ENCODE results near the gene ZSWIM3.
A peak's percentile ranks its signal among the peaks of the same experiment; 100 is the strongest.
"Not testable (repeated sequence)": the region's sequence is repeated elsewhere in the genome, so short reads cannot be mapped to it uniquely, and the experiment has no call there.

ZSWIM3 gene

DNA sequence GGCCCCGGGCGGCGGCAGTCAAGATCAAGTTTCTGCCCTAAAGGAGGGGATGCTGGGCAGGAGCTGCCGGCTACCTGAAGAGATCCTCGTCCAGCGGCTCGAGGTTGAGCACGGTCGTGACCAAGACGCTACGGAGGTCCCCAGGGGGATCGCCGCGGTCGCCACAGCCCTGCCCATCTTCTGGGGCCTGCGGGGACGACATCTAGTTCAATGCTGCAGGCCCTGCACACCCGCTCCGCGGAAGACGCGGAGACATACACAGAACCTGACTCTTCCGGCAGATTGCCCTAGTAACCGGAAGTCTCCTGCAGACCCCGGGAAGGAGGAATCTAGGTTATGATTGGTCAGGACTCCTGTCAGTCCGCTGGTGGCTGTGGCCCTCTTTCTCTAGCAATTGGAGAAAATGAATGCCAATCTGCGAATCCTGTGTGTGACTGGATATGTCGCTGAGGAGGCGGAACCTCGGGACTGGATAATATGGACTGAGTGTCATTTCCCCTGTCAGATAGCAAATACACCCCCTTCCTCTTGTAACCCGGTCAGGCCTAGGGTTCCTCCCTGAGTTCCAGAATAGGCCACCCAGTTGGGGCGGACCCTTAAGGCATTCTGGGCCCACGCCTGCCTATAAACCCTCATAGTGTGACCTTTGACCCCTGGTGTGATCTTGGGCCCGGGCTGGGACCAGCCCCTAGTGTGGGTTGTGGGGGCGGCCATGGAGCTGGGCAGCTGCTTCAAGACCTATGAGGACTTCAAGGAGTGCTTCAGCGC, at the start of gene ZSWIM3, which contains the start of gene ACOT8:
TSS of gene ZSWIM3 (plus strand) at position 501 of the 768 bp plus-strand sequence. CDS start at position 713, 212 bp downstream.
TSS of gene ACOT8 (minus strand) at position 279 of the 768 bp plus-strand sequence. CDS start at position 202, 77 bp downstream.
- DNase-seq = peak; percentile 100

DNA sequence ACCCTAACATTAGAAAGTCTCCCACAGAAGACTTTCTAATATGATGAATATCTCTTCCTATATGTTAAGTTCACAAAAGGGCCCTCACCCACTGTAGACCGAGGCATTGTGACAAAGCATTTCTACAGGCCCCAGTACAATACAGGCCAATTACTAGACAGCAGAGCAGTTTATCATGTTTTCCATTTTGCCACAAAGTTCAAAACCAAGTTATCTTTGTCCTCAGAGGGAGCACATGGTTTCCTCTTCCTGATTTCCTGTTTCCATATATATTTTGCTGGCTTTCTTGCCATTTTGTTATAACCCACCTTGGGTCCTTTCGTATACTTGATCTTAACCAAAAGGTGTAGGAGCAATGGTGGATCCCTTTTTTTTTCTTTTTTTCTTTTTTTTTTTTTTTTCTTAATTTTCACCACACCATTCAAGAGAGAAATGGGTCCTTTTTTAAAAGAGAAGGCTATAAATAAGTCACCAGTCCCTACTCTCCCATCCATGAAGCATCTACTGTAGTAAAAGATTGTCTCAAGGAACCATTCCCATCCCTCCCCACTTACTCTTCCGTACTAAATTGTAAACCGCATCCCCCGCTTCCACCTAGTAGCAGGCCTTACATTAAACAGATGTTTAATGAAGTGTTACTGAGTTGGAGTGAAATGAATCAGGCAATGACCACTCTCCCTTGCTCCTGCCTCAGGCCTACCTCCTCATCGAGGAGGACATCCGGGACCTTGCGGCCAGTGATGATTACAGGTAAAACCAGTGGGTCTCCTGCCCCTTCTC, 47.0 kb upstream of the ZSWIM3 start:
- DNase-seq = no peak

DNA sequence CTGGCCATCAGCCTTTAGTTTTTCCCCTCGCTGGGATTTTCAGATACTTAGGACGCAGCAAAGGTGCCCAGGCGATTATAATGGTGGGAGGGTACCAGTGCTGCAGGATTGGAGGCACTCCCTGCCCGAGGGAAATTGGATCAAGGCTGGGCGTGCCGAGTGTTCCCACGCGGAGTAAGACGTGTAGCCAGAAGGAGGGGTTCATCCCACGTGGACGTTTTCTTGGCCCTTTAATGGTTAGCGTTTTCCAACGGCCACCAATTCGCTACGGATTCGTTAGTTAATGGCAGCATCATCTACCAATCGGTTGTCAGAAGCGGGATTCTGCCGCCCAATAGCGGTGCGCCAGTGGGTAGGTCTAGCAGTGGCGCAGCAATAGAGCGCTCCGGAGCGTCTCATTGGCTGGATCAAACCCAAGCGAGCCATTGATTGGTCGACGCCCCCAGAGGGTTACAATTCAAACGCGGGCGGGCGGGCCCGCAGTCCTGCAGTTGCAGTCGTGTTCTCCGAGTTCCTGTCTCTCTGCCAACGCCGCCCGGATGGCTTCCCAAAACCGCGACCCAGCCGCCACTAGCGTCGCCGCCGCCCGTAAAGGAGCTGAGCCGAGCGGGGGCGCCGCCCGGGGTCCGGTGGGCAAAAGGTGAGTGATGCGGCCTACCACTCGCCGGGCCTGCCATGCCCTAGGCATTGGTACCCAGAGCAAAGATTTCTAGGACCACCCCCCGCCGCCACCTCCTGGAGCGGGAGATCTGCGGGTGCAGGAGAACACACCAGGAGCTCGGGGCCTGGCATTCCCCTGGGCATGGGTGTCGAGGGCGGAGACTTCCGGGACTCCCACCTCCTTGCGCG, 45.0 kb upstream of the ZSWIM3 start, which contains the start of gene UBE2C:
TSS of gene UBE2C (plus strand) at position 488 of the 849 bp plus-strand sequence. CDS start at position 540, 52 bp downstream.
- DNase-seq = peak; percentile 99

DNA sequence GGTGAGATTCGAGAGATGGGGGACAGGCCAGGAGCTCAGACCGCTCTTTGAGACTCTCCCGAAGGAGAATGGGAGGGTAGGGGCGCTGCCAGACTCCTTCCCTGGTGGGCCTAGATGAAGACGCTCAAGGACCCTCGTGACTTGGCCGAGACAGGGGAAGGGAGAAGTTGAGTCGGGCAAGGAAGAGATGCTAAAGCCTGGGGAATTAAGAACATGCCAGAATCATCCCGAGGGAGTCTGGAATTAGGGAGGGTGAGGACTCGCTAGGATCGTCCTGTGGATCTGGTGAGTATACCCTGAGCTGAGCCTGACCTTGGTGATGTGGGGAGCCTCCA, 44.4 kb upstream of the ZSWIM3 start:
- no peak for DNase-seq

DNA sequence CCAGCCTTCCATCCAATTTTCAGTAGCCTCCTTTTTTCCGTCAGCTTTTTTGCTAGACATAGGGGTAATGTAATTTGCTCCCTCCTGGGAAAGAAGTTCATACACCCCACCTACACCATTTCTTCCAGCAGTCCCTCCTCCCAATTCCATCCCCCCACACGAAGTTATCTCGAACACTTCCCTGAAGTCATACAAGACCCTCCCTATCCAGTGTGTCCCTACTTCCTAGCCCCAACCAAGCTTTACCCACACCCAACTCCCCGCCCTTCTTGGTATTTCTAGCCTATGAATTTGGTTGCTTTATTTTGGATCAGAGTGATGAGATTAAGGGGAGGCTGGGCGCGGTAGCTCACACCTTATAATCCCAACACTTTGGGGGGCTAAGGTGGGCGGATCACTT, 43.9 kb upstream of the ZSWIM3 start:
- no peak for DNase-seq

DNA sequence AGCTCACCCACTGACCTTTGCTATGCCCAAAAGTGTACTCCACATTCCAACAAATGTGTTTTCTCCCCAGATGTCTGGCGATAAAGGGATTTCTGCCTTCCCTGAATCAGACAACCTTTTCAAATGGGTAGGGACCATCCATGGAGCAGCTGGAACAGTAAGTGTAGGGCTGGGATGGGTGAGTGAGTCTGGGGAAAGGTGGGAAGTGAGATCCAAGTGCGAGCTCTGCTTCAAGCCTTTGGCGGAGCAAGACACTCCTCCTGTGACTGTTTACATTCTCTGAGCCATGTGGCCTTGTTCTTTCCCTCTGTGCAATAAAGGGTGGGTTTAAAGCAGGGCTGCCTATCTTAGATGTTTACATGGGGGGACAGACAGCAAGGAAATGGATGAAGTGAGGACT, 43.1 kb upstream of the ZSWIM3 start:
- DNase-seq = no peak

DNA sequence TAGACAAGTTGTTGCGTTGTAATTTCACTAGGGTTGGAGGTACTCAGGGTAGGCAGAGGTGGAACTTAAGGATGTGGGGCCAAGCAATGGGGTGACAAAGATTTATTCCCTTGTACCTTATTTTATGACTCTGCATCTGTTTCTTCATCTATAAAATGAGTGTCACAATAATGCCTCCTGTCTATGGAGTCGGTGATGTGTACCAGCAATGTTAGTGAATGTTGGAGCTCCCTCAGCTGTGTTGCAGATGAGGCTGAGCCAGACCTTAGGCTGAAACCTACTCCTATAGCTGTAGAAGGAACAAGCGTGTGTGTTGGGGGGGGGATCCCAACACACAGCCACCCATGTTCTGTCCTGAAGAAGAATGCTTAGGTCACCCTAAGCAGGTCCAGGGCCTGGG, 40.5 kb upstream of the ZSWIM3 start:
- DNase-seq = peak; percentile 34

DNA sequence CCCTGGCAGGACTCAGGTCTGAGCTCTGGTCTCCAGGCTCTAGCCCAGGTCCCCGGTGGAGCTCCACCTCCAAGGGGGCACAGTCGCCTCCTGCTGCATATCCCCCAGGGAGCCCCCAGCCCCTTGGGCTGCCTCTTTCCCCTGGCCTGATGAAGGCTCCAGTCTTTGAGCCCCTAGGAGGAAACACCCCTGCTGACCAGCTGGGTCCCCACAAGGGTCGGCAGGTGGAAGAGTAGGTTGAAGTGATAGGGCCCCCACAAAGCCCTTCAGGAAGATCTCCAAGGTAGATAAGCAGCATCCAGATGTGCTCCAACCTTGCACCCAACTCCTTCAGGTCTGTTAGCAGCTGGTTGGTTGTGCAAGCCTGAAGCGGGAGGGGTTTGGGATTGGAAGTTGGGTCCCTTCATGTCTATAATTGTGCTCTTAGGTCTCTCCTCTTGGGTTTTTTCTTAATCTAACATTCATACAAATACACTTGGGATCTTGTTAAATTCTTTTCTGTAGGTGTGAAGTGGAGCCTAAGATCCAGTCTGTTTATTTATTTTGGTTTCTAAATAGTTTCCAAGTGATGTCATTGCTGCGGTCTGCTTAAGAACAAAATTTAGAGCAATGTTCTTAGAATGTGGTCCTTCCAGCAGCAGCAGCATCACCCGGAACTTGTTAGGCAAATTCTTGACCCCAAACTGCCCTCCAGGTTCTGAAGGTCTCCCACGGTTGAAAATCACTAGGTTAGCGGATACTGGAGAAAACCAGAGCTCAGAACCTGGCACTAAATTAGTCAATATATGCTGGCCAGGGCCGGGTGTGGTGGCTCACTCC, 39.8 kb upstream of the ZSWIM3 start:
- peak; percentile 86 for DNase-seq

DNA sequence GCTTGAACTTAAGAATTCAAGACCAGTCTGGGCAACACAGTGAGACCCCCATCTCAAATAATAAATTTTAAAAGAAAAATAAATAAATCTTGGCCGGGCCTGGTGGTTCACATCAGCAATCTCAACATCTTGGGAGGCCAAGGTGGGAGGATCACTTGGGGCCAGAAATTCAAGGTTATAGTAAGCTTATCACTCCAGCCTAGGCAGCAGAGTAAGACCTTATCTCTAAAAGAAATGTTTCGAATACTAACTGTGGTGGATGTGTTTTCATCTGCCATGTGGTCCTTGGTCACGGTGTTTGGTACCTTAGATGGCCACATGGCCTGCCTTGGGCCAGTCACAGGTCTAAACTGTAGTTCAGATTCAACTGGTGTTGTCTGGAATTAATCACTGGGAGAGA, 39.2 kb upstream of the ZSWIM3 start:
- no peak for DNase-seq

DNA sequence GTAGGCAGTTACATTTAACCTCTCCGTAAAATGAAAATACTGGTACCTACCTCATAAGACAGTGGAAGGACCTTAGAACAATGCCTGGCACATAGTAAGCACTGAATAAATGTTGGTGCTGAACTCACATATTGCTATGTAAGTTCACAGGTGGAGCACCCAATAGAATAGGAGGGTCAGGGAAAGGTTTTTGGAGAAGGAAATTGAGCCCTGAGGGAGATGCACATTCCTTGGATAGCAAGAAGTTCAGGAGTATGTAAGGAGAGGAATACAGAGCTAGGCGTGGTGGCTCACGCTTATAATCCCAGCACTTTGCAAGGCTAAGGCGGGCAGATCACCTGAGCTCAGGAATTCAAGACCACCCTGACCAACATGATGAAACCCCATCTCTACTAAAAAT, 37.9 kb upstream of the ZSWIM3 start:
- DNase-seq = no peak

DNA sequence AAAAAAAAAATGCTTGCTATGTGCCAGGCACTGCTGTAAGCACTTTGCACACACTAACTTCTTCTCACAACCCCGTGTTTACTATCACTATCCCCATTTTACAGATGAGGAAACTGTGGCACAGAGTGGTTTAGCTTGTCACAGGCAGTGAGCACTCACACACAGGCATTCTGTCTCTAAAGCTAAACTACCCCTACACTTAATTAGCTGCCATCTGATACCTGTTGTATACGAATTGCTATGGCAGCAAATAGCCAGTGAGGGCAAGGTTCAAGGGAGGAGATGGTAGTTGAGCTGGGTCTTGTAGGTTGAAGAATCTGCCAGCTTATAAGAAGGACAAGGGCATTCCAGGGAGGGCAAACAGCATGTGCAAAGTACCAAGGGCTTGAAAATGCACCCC, 35.5 kb upstream of the ZSWIM3 start:
- DNase-seq = no peak

DNA sequence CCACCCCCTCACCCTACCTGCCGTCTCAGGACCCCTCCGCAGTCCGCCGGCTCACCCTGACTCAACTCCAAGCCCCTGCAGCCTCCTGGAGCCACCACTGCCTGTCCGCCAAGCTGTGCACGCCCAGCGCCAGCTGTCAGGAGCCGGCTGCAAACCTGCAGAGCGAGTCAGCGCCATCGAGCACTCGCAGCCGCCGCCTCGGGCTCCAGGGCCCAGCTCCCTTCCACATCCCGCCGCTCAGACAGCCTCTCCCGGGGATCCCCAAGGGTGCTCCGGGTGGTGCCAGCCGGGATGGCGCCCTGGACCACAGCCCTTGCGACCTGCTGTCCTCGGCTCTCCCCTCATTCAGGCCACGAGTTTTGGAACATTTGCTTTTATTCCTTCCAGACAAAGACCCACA, 34.6 kb upstream of the ZSWIM3 start:
- DNase-seq = peak; percentile 56

DNA sequence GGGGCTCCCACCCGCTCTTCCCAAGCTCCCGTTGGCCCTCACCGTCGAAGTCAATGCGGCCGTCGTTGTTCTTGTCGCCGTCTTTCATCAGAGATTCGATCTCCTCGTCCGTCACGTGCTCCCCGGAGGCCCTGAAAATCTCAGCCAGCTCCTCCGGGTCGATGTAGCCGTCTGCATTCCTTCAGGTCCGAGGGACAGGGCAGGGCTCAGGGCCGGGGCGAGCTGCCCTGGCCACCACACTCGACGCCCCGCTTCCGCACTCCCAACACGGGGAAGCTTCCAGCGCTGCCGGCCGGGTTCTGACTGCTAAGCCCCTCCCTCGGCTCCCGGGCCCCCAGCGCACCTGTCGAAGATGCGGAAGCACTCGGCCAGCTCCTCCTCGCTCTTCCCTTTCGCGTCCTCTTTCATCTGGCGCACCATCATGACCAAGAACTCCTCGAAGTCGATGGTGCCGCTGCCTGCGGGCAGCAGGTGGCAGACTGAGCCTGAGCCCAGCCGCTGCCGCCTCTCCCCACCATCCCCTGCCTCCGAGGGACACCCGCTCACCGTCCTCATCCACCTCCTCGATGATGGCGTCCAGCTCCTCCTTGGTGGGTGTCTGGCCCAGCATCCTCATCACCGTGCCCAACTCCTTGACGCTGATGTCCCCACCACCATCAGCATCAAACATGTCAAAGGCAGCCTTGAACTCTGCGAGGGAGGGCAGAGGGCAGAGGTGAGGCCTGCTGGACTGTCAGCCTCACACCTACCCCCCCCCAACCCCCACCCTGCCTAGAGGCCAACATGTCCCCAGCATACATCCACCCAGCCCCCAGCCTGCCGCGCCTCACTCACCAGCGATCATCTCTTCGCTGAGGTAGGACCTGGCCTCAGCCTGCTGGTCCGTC, 33.2 kb upstream of the ZSWIM3 start:
- peak; percentile 33 for DNase-seq

DNA sequence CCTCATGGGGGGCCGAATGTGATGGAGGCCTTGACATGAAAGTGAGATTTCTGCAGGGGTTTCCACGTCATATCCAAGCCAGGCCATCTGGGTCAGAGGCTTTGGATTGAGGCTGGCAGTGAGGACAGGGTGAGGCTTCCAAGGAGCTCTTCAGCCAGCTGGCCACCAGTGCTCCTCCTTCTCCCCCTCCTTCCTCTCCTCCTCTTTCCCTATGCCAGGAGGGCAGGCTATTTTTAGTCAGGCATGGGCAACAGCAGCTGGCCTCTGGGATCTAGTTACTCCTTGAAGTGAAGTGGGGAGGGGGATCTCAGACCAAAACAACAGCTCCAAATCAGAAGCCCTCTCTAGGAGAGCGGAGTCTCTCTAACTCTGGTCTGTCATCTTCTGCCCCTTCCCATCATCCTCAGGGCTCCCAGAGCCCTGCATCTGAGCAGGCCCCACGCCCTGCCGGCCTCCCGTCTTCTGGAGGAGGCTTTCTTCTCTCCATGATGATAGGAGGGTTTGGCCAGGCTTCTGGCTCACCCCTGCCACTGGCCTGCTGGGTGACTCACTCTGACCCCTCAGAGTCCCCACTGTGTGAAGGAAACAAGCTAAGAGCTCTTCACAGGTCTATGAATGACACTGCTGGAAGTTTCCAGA, 30.9 kb upstream of the ZSWIM3 start:
- peak; percentile 33 for DNase-seq

DNA sequence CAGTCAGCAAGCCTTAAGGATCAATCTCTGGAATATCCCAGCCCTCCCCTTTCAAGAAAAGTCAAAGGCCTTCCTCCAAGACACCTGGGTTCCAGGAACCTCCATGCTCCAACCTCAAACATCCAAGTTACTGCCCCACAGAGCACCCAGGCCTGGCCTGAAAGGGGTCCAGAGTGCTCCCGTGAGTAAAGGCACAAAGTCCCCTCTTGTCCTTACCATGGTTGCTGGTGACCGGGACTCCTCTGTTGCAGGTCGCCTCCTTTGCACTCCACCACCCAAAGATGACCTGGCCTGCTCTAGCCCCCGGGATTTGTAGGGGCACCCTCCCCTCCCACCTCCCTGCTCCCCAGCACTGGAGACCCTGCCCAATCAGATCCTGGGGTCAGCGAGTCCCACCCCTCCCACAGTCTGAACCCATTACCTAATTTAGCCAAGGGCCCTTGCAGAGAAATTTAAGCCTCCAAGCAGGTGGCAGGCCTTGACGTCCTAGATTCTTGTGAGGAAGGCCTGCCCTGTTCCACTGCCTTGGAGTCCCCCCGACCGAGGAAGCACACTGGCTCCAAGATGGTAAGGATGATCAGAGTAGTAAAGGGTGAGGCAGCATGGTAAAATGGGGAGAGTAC, 30.3 kb upstream of the ZSWIM3 start, which contains the start of gene TNNC2:
TSS of gene TNNC2 (minus strand) at position 283 of the 623 bp plus-strand sequence. CDS start at position 219, 64 bp downstream.
- no peak for DNase-seq

DNA sequence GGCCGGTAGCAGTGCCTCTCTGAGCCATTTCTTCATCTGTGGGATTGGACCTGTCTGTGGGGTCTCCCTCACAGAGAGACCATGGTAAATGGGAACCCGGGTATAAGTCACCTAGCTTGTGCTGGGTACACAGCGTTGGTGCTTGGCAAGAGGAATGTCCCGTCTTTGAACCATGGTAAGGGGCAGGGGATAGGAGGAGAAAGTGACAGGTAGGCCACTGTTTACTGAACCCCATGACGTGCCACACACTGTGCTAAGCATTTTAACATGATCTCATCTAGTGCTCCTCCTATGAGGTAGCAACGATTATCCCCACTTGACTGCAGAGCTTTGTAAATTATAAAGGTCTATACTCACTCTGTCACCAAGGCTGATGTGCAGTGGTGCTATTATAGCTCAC, 29.7 kb upstream of the ZSWIM3 start:
- no peak for DNase-seq

DNA sequence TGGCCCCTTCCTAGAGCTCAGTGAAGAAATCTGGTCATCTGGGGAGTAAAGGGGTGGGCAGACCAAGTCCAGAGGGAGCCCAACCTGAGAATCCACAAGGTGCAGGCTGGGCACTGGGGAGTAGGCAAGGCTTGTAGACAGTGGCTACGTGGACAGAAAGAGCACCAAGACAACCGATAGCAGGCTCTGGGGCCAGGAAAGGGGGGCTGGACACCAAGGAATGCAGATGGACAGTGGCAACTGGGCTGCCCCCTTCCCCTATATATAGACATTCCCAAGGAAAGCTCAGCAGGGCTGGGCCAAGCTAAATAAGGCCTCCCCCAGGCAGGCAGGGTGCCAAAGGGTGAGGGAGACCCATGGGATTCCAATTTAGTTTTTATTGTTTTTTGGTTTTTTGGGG, 28.8 kb upstream of the ZSWIM3 start:
- no peak for DNase-seq

DNA sequence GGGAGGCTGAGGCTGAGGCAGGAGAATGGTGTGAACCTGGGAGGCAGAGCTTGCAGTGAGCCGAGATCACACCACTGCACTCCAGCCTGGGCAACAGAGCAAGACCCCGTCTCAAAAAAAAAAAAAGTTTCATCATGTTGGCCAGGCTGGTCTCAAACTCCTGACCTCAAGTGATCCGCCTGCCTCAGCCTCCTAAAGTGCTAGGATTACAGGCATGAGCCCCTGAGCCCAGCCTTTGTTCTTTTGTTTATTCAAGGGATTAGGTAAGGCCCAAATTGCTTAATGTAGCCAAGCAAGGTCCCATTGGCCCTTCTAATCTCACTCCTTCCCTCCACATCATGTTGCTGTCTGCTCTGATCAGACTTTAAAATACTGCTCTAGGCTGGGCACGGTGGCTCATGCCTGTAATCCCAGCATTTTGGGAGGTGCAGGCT, 27.7 kb upstream of the ZSWIM3 start:
- not testable (repeated sequence) for DNase-seq

DNA sequence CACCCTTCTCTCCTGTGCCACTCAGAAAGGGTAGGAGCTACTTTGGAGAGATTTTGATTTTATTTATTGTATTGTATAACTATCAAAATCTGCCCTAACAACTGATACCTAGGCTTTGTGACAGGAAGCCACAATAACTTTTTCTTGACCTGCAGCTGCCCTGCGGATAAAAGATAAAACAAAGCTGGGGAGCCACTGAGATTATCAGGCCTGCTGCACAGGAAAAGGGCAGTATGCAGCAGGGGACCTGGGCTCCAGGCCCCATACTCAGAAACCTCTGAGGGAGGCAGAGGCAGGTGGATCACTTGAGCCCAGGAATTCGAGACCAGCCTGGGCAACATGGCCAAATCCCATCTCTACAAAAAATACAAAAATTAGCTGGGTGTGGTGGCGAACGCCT, 24.8 kb upstream of the ZSWIM3 start:
- DNase-seq = no peak

All from EL (cell line).